Uterus (tissue), 2 donors: ENCODE results near the gene ARSD.

Experiments used
- CTCF ChIP-seq, 4 experiments: fragments of 200-600 bp in 2 of 4; fragments of 450-650 bp in 2 of 4; sonication (generic) in 2 of 4; IDR thresholded peaks; one replicate each; pipeline ENCODE4 v1.5.1; 2016 to 2019; ENCODE audit warnings: antibody characterized with exemption in 4 of 4, mild to moderate bottlenecking in 2 of 4, moderate library complexity in 1 of 4
- POLR2A ChIP-seq, 2 donors: fragments of 450-650 bp; IDR thresholded peaks; one replicate each; pipeline ENCODE4 v1.6.1; 2016; ENCODE audit warnings: antibody characterized with exemption in 2 of 2, mild to moderate bottlenecking in 1 of 2, moderate library complexity in 1 of 2

- no peak for TF ChIP-seq CTCF (IDR thresholded peaks at IDR 0.05)
- TF ChIP-seq POLR2A (IDR thresholded peaks at IDR 0.05): no peak
Observed at GRCh38 chrX:2894885-2895292, 34.2 kb downstream of the ARSD start.
